Fibroblast of mammary gland (primary cell): ENCODE results near the gene LDLRAD3.
A peak's percentile ranks its signal among the peaks of the same experiment; 100 is the strongest.

Experiments
- DNase-seq: peaks from one replicate; pipeline ENCODE4 v3.0.0-alpha.2; 2010; ENCODE audit warnings: low read depth
- H3K4me3 ChIP-seq: 2 replicates; pipeline ENCODE4 v1.5.1; 2011; ENCODE audit warnings: low read depth, mild to moderate bottlenecking, low read length, moderate library complexity; ENCODE audit not compliant: control insufficient read depth
- TF ChIP-seq, protein P1 (sequence below): conservative IDR thresholded peaks from 2 replicates; pipeline ENCODE4 v1.5.1; 2011; ENCODE audit warnings: low read depth, low read length, inconsistent platforms; ENCODE audit not compliant: control insufficient read depth, insufficient read depth

The LDLRAD3 gene

GRCh38 chr11:35943713-35944502 lies at the start of gene LDLRAD3:
TSS of gene LDLRAD3 (plus strand) at chr11:35944062. CDS start at chr11:35944099, 37 bp downstream.
- TF ChIP-seq, protein P1, sequence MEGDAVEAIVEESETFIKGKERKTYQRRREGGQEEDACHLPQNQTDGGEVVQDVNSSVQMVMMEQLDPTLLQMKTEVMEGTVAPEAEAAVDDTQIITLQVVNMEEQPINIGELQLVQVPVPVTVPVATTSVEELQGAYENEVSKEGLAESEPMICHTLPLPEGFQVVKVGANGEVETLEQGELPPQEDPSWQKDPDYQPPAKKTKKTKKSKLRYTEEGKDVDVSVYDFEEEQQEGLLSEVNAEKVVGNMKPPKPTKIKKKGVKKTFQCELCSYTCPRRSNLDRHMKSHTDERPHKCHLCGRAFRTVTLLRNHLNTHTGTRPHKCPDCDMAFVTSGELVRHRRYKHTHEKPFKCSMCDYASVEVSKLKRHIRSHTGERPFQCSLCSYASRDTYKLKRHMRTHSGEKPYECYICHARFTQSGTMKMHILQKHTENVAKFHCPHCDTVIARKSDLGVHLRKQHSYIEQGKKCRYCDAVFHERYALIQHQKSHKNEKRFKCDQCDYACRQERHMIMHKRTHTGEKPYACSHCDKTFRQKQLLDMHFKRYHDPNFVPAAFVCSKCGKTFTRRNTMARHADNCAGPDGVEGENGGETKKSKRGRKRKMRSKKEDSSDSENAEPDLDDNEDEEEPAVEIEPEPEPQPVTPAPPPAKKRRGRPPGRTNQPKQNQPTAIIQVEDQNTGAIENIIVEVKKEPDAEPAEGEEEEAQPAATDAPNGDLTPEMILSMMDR = no peak
- H3K4me3 ChIP-seq = peak within 1 kb of the TSS; percentile 81
- DNase-seq = peak; percentile 87

DNA sequence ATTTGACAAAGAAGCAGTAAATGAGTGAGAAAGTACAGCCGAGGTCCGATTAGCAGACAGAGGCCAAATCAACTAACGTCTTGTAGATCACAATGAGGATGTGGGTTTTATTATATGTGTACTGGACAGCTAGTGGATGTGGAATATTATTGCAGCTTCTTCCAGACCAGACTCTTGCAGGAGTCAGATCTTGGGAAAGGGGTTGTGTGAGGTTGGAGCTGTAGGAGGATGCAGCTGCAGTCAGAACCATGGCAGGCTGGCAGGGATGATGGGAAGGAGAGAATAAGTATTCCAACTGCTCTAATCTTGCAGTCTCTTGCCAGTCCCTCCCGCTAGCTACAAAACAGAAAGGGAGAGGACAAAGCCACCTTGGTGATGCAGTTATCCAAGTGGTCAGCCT lies 46.8 kb upstream of the LDLRAD3 start:
- TF ChIP-seq, protein P1 = no peak
- no peak for DNase-seq
- no peak overlapping the region for H3K4me3 ChIP-seq

GRCh38 chr11:35902961-35903360 lies 40.9 kb upstream of the LDLRAD3 start:
- TF ChIP-seq, protein P1 = no peak
- H3K4me3 ChIP-seq = no peak overlapping the region
- no peak for DNase-seq

DNA sequence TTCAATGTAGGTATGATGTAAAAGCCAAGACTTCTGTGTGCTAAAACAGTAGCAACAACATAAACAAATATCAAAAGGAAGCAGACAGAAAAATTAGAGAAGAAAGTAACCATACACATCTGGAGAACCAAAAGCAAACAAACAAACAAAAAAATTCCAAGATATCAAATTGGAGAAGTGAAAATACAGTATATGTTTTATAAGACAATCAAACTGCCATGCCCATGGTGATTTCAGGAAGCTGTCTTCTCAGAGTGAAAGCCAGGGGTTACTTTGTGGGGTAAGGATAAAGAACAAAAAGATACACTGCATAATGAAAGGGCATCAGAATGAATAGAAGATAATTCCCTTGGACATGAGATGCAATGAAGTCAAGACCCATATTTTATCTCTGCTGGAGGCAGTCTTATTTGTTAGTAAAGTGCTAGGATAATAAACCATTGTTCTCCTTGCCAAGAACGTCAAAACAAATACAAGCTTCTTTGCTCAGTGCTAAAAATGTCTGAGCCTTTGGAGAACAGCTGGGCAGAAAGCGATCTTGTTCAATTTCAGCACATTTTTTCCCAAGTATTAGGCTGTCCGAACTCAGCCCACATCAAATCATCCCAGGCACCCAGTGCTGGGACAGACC lies 38.1 kb upstream of the LDLRAD3 start:
- DNase-seq = no peak
- TF ChIP-seq, protein P1 = no peak
- no peak overlapping the region for H3K4me3 ChIP-seq

GRCh38 chr11:35906277-35906661 lies 37.6 kb upstream of the LDLRAD3 start:
- DNase-seq = no peak
- TF ChIP-seq, protein P1 = no peak
- H3K4me3 ChIP-seq = no peak overlapping the region

GRCh38 chr11:35906681-35907080 lies 37.2 kb upstream of the LDLRAD3 start:
- no peak for DNase-seq
- H3K4me3 ChIP-seq = no peak overlapping the region
- TF ChIP-seq, protein P1 = no peak
